Caco-2 (cell line): ENCODE results near the gene TPRG1L. TPM values are rescaled to one million over a fixed set of nuclear protein-coding genes. Genes with fewer than 3 reads are reported as not detected.
"Not testable (repeated sequence)": the region's sequence is repeated elsewhere in the genome, so short reads cannot be mapped to it uniquely, and the experiment has no call there.

Experiments
- Bru-seq: library from RNA; stranded (reverse); fragments of 400-500 nt; gene quantifications from one replicate; lab custom pipeline; 2021; lab: Mats Ljungman, UMichigan
- BruChase-seq, 2 experiments: library from RNA; stranded (reverse); fragments of 400-500 nt; gene quantifications; one replicate each; lab custom pipeline; 2021; lab: Mats Ljungman, UMichigan
- BruUV-seq: library from RNA; stranded (reverse); fragments of 400-500 nt; replicated peaks from 2 replicates; lab custom pipeline; 2021; lab: Mats Ljungman, UMichigan
- CTCF ChIA-PET: fragments of 300-600 bp; sonication (Branson Sonifier 250); formaldehyde crosslinking; loops from one replicate; lab custom pipeline; 2022; ENCODE audit warnings: antibody characterized with exemption; lab: Charles Lee
- POLR2A ChIA-PET: fragments of 300-600 bp; sonication (Branson Sonifier 250); formaldehyde crosslinking; loops from one replicate; lab custom pipeline; 2022; ENCODE audit warnings: antibody characterized with exemption; lab: Charles Lee
- DNase-seq, 2 experiments: peaks; one replicate each; pipeline versions ENCODE4 v3.0.0 to v3.0.0-alpha.2; 2020 to 2022
- H3K27me3 ChIP-seq: replicated peaks from 2 replicates; pipeline ENCODE4 v1.6.0; 2011; ENCODE audit warnings: low read length; ENCODE audit not compliant: control insufficient read depth, insufficient read depth
- H3K36me3 ChIP-seq: 2 replicates; pipeline ENCODE4 v1.5.1; 2011; ENCODE audit warnings: low read length; ENCODE audit not compliant: control insufficient read depth, insufficient read depth
- H3K4me1 ChIP-seq: fragments of 250-450 bp; sonication (Bioruptor Pico); 2 replicates; pipeline ENCODE4 v1.5.1; 2020; ENCODE audit warnings: mild to moderate bottlenecking
- H3K4me3 ChIP-seq: 2 replicates; pipeline ENCODE4 v1.5.1; 2011; ENCODE audit warnings: low read depth, mild to moderate bottlenecking, control low read depth, low read length
- H3K9me3 ChIP-seq: fragments of 250-450 bp; sonication (Bioruptor Pico); 2 replicates; pipeline ENCODE4 v1.5.1; 2020; ENCODE audit warnings: mild to moderate bottlenecking, moderate library complexity
- H3K27ac Mint-ChIP-seq: one replicate; pipeline ENCODE4 v1.8.0; 2022; ENCODE audit warnings: mixed read lengths; ENCODE audit not compliant: unreplicated experiment
- H3K27me3 Mint-ChIP-seq: one replicate; pipeline ENCODE4 v1.8.0; 2022; ENCODE audit warnings: mixed read lengths; ENCODE audit not compliant: insufficient read depth, unreplicated experiment
- H3K36me3 Mint-ChIP-seq: one replicate; pipeline ENCODE4 v1.8.0; 2022; ENCODE audit warnings: mild to moderate bottlenecking, mixed read lengths; ENCODE audit not compliant: insufficient read depth, unreplicated experiment
- H3K4me1 Mint-ChIP-seq: one replicate; pipeline ENCODE4 v1.8.0; 2022; ENCODE audit warnings: low read depth, mixed read lengths; ENCODE audit not compliant: unreplicated experiment
- H3K4me3 Mint-ChIP-seq: one replicate; pipeline ENCODE4 v1.8.0; 2022; ENCODE audit warnings: mild to moderate bottlenecking, moderate library complexity, mixed read lengths; ENCODE audit not compliant: unreplicated experiment
- H3K9me3 Mint-ChIP-seq: one replicate; pipeline ENCODE4 v1.8.0; 2022; ENCODE audit warnings: mixed read lengths; ENCODE audit not compliant: unreplicated experiment
- CTCF ChIP-seq, 2 experiments: fragments of 200-600 bp in 1 of 2; IDR thresholded peaks; 1 replicate in 1 of 2; 2 replicates in 1 of 2; pipeline versions ENCODE4 v1.5.1 to v1.8.0; 2011 to 2022; ENCODE audit warnings: antibody characterized with exemption in 1 of 2, control low read depth in 1 of 2, inconsistent platforms in 1 of 2, low read depth in 1 of 2, low read length in 1 of 2, mild to moderate bottlenecking in 1 of 2, moderate library complexity in 1 of 2; ENCODE audit not compliant: insufficient read depth in 1 of 2, severe bottlenecking in 1 of 2, unreplicated experiment in 1 of 2
- intact Hi-C: fragments of 100-400 bp; cut with micrococcal nuclease; formaldehyde crosslinking; loops from one replicate; pipeline ENCODE4 v1.10.0; 2022; ENCODE audit not compliant: unreplicated experiment
- long read RNA-seq: library from polyadenylated mRNA; stranded (forward); transcript quantifications from one replicate; pipeline ENCODE4 v2.0.0, GENCODE V29; 2022
- total RNA-seq: library from RNA; stranded (reverse); gene quantifications from 2 replicates; pipeline ENCODE4 v1.2.3, GENCODE V29; 2022

The TPRG1L gene
- total RNA-seq = 39.0 and 43.9 TPM in 2 replicates
- percentile 74 among the genes with signal in this experiment for Bru-seq, nascent RNA
- BruChase-seq, experiment 1, labeled RNA remaining after a 2-hour chase = percentile 93 among the genes with signal in this experiment
- percentile 95 among the genes with signal in this experiment for BruChase-seq, experiment 2, labeled RNA remaining after a 6-hour chase
- long read RNA-seq, transcript TPRG1L-202 (5 exons, 2,414 nt) = major isoform, 69 of 100 reads
- long read RNA-seq, partial matches to known transcripts = 7 of 100 reads
- long read RNA-seq, other reads (novel, unspliced or antisense) = 24 of 100 reads

- peaks cover 3% of the 10 kb centered on the region; the same call in 1 of the 2 replicates for H3K36me3 ChIP-seq
- peak within 1 kb of the TSS; percentile 79 for H3K27ac Mint-ChIP-seq
- ChIA-PET CTCF (interaction anchor here (0.9 to 2.1 kb wide), 3 partner anchors 36 to 171 kb away, joined by 3 to 5 read pairs (median 5); no protein-coding TSS in a partner anchor), POLR2A (no interaction called here)
- no peaks in the 10 kb centered on the region for H3K9me3 Mint-ChIP-seq
- H3K4me3 ChIP-seq = peak within 1 kb of the TSS; percentile 98
- H3K4me3 Mint-ChIP-seq = peak within 1 kb of the TSS; percentile 85
- H3K4me1 ChIP-seq = peaks cover 10% of the 10 kb centered on the region
- BruUV-seq = no TSS peak
- no peaks in the 10 kb centered on the region for H3K27me3 ChIP-seq
- intact Hi-C loops = loop anchor here (5.0 kb wide), 1 partner anchor 98 kb away; no protein-coding TSS in a partner anchor
- peak; percentile 96 to 98 for DNase-seq
- no peaks in the 10 kb centered on the region for H3K27me3 Mint-ChIP-seq
- peaks cover 32% of the 10 kb centered on the region for H3K36me3 Mint-ChIP-seq
- no peak for TF ChIP-seq CTCF (IDR thresholded peaks at IDR 0.05; ENCODE audit: insufficient read depth in 1 of 2, low read depth in 1 of 2, low read length in 1 of 2, severe bottlenecking in 1 of 2, unreplicated experiment in 1 of 2)
- peaks cover 14% of the 10 kb centered on the region for H3K4me1 Mint-ChIP-seq
- no peaks in the 10 kb centered on the region for H3K9me3 ChIP-seq
Measured at GRCh38 chr1:3624200-3625136, at the start of gene TPRG1L. Gene TPRG1L (plus strand): TSS chr1:3625015. CDS start chr1:3625073, 58 bp downstream.

- H3K36me3 ChIP-seq, H3K9me3 Mint-ChIP-seq, CTCF ChIA-PET, H3K27me3 Mint-ChIP-seq, H3K27ac Mint-ChIP-seq, H3K36me3 Mint-ChIP-seq, BruUV-seq, intact Hi-C loops, H3K4me1 Mint-ChIP-seq, DNase-seq, H3K4me3 Mint-ChIP-seq, H3K9me3 ChIP-seq, POLR2A ChIA-PET, H3K27me3 ChIP-seq, H3K4me1 ChIP-seq, H3K4me3 ChIP-seq: not testable (repeated sequence)
Measured at GRCh38 chr1:3575515-3575914, 49.3 kb upstream of the TPRG1L start.

- Mint-ChIP-seq H3K27ac (no peak overlapping the region), H3K4me1 (no peaks in the 10 kb centered on the region), H3K36me3 (peaks cover under 1% of the 10 kb centered on the region), H3K9me3 (no peaks in the 10 kb centered on the region), H3K4me3 (no peak overlapping the region), H3K27me3 (no peaks in the 10 kb centered on the region)
- ChIA-PET POLR2A (no interaction called here), CTCF (no interaction called here)
- Histone ChIP-seq H3K27me3 (no peaks in the 10 kb centered on the region), H3K9me3 (no peaks in the 10 kb centered on the region), H3K36me3 (no peaks in the 10 kb centered on the region), H3K4me3 (no peak overlapping the region), H3K4me1 (no peaks in the 10 kb centered on the region)
- DNase-seq = no peak
- TF ChIP-seq CTCF (IDR thresholded peaks at IDR 0.05; ENCODE audit: insufficient read depth in 1 of 2, low read depth in 1 of 2, low read length in 1 of 2, severe bottlenecking in 1 of 2, unreplicated experiment in 1 of 2) = no peak
- no TSS peak for BruUV-seq
- intact Hi-C loops = no loop called here
Measured at GRCh38 chr1:3575993-3576392, 48.8 kb upstream of the TPRG1L start.
